ENCODE data around the gene PRKCSH.
"Not testable (repeated sequence)": the region's sequence is repeated elsewhere in the genome, so short reads cannot be mapped to it uniquely, and the experiment has no call there.

The PRKCSH gene

DNA sequence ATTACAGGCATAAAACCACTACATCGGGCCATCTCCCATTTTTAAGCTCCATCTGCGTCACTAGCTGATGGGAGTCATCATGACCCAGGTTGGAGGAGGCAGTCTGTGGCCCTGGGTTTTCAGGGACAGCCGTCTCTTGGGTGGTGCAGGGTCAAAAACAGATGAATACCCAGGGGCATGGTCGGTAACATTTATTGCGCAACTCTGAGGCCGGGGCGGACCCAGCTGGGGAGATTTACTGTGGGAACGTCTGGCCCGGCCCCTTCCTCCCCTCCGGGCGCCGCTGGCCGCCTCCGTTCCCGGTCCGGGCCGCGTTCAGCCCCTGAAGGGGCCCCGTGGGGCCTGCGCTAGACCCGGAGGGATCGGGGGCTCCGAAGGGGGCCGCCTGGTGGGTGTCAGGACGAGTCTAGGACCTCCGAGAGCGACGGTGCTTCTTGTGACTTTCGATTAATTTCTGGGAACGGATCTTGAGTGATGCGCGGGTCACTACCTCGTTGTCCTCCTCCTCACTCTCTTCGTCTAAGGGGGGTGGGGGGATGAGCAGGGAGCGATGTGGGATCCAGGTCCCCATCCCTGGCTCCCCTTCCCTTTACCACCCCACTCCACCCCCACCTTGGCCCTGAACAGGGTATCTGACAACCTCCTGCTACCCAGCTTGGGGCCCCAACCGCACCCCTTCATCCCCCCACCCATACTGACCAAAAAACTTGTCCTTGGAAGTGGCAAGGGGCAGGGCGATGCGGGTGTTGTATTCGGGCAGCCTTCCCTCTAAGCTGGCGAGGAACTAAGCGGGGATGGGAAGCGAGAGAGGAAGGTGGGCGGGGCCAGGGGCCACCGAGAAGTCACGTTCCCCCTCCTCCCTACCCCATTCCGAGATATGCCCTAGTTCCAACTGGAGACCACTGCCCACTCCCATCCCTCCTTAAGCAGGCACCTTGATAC, 14.7 kb upstream of the PRKCSH start:
- no peak for DNase-seq (ENCODE audit: low spot score)

DNA sequence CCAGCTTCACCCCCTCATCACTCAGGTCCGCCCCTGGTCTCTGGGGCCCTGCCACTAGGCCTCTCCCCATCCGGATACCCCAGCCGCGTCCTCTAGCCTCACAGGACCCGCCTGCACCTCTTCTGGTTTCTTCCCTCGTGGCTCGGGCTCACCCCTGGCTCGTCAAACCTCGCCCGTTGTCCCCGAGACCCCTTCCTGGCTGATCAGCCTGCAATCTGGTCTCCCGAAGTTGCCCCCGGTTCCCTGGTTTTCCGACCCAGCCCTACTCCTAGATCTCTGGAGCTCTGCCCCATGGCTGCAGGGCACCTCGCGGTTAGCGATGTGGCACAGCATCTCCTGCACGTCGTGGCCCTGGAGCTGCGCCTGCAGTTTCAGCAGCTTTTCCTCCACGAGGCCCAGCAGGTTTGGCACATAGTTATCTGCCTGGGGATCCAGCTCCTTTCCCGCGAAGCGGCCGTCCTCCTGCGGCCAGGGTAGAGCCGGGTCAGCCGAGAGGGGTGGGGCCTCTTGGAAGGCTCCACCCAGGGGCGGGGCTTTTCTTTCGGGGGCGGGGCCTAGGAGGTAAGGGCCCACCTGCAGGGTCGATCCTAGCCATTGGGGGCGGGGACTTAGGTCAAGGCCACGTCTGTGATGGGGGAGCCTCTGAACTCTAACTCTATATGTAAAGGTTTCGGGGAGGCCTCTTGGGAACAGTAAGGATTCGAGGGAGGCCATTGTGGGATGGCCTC, 13.9 kb upstream of the PRKCSH start:
- DNase-seq (ENCODE audit: low spot score), result peak; percentile 19

DNA sequence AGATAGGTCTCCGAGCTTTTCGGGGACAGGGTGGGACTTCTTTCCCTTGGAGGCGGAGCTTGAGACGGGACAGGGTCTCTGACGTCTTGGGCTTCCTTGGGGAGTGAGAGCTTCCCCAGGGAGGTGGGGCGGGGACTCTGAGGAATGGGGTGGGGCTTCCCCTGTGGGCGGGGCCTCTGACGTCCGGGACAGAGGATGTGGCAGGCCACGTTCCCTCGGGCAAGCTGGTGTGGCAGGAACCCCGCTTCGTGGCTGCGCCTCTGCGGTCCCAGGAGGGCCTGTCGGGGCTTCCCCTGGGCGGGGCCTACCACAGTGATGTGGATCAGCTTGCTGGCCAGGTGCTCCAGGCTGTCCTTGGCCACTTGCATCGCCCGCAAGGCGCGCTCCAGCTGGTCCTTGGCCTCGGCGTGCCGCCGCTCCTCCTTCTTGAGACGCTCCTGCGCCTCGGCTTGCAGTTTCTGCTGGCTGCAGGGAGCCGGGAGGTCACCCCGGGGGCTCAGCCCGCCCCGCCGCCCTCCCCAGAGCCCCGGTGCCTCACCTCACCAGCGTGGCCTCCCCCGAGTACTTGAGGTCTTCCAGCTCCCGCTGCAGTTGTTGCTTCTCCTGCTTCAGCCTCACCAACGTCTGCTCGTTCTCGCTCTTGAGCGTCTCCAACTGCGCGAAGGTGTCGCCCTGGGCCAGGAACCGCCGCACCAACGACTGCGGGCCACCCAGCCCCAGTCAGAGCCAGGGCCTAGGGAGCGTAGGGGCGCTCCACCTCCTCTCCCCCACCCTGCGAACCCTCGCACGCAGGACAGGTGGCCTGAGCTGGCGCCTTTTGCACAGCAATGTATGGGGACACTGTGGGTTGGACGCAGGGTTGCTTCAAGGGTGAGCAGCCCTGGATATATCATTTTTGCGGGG, 13.0 kb upstream of the PRKCSH start:
- no peak for DNase-seq (ENCODE audit: low spot score)

GRCh38 chr19:11423164-11423790, 12.2 kb upstream of the PRKCSH start:
- DNase-seq (ENCODE audit: low spot score), result no peak

GRCh38 chr19:11423791-11424181, 11.6 kb upstream of the PRKCSH start:
- DNase-seq (ENCODE audit: low spot score), result no peak

DNA sequence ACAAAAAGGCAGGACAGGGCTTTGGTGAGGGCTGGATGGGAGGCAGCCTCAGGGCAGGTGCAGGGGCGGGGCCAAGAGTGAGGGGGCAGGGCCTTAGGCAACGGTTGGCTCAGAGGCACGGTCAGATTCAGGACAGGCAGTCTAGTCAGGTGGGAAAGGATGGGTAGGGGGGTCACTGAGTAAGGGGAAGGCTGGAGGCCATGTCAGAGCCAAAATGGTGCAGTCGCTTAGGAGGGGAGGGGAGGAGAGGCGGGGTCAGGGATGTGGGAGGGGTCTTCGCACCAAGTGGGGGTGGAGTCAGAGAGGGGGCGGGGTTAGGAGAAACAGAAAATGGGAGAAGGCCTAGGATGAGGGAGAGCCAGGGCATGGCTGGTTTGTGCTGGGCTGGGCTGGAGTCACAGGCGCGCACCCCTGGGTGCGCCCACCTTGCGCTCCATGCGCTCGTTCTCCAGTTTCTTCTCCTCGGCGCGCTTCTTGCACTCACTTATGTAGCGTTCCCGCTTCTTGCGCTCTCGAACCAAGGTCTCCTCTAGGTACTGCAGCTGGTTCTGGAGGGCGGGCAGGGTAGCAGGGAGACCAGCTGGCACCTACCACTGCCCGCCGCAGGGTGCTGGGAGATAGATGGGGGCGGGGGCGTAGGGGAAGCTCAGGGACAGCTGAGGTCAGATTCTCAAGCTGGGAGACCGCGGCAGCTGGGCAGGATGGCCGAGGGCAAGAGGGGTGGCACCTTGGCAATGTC, 9.5 kb upstream of the PRKCSH start:
- DNase-seq (ENCODE audit: low spot score), result no peak

DNA sequence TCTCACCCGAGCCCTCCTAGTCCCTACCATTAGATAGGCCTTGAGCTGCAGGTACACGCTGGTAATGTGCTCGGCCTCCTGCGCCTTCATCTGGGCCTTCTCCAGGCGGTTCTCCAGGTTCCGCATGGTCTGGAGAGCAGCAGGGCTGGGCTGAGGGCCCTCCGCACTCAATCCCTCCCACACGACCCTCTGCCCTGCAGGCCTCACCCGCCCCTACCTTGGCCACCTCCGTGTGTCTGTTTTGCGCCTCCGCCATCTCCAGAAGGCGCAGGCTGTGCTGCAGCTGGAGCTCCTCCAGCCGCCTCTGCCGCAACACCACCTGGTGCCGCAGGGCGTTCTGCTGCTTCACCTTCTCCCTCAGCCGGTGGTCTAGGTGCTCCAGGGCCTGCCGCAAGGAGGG, 8.8 kb upstream of the PRKCSH start:
- no peak for DNase-seq (ENCODE audit: low spot score)

DNA sequence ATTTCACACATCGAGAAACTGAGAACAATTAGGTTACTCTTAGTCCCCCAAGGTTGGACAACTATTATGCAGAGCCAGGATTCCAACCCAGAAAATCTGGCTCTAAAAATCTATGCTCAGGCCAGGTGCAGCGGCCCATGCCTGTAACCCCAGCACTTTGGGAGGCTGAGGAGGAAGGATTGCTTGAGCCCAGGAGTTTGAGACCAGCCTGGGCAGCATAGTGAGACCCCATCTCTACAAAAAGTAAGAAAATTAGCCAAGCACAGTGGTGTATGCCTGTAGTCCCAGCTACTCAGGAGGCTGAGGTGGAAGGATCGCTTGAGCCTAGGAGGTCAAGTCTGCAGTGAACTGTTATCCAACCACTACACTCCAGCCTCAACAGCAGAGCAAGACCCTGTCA, 1.9 kb upstream of the PRKCSH start:
- DNase-seq (ENCODE audit: low spot score), result not testable (repeated sequence)

DNA sequence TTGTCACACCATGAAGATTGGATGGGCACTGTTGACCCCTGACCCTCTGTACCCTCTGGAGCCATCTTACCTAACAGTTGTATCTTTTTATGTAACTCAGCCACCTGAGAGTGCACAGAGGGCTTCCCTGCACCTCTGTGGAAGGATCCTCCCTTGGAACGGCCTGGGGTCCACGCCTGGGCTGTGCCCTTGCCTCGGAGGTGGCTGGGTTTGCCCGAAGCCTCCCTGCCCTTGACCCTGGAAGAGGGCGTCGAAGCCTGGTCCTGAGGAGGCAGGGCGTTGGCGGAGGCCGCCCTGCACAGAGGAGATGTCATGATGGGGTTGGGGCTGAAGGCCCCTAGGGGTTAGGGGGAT, 755 bp upstream of the PRKCSH start:
- DNase-seq (ENCODE audit: low spot score), result no peak

- DNase-seq (ENCODE audit: low spot score), result no peak
These were observed 438 bp downstream of the PRKCSH start for GRCh38 chr19:11435833-11436313.

DNA sequence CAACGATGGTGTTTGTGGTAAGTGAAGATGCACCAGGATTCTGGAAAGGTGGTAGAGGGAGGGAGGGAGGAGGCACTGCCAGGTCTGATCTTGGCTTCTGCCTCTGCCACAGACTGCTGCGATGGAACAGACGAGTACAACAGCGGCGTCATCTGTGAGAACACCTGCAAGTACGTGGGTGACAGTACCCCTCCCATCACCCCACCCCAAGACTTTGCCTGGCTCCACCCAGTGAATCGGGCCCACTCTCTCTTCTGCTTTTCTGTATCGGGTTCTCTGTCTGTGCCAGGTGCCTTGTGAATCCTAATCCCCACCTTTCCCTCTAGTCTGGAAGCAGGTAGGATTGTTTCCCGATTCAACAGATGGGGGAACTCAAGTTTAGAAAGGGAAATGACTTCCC, 2.5 kb downstream of the PRKCSH start:
- no peak for DNase-seq (ENCODE audit: low spot score)

DNA sequence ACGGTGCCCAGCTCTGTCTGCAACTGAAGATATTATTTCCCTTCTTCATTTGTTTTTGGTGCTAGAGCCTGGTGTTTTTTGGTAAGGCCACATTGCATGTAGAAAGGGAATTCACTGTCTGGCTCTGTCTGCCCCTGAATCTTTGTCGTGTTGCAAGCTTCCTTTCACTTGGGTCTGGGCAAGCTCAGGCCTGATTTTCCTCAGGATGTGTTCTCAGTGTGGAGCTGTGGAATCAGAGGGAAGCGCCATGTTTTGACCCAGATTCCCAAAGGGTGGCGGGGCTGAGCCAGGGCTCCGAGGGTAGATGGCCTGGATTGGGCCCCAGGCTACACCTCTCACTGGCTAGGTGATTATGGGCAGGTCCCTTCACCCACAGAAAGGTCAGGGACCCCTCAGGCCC, 8.6 kb downstream of the PRKCSH start:
- no peak for DNase-seq (ENCODE audit: low spot score)

DNA sequence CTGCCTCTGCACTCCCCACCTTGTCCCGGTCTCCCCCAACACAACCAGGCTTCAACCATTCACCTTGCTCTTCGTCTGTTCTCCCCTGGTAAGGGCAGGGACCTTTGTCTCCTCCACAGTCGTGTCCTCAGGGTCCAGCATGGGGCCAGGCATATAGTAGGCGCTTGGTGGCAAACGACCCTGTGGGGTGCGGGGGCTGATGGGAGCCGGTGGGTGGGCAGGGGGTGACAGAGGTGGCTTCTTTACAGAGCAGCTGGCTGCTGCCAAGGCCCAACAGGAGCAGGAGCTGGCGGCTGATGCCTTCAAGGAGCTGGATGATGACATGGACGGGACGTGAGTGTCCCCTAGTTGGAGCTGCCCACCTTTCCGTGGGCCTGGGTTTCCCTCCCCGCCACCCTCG, 9.7 kb downstream of the PRKCSH start:
- no peak for DNase-seq (ENCODE audit: low spot score)

DNA sequence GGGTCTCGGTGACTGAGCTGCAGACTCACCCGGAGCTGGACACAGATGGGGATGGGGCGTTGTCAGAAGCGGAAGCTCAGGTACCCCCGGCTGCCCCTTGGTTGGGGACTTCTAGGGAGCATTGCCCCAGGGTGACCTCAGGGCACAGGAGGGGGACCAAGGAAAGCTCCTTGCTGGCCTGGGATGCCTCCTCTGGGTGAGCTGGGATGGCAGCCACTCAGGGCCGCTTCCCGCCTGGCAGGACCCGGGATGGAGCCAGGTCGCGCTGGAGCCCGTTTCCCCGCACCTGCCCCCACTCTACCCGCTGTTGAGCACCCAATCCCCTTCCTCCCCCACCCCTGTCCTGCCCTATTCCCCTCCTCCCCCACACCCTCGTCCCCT, 10.8 kb downstream of the PRKCSH start:
- DNase-seq (ENCODE audit: low spot score), result no peak

- DNase-seq (ENCODE audit: low spot score), result peak; percentile 70
These were observed 11.3 kb downstream of the PRKCSH start for GRCh38 chr19:11446652-11447301.

GRCh38 chr19:11447347-11448262, 12.2 kb downstream of the PRKCSH start:
- no peak for DNase-seq (ENCODE audit: low spot score)

GRCh38 chr19:11448410-11448809, 13.0 kb downstream of the PRKCSH start:
- DNase-seq (ENCODE audit: low spot score), result no peak

DNA sequence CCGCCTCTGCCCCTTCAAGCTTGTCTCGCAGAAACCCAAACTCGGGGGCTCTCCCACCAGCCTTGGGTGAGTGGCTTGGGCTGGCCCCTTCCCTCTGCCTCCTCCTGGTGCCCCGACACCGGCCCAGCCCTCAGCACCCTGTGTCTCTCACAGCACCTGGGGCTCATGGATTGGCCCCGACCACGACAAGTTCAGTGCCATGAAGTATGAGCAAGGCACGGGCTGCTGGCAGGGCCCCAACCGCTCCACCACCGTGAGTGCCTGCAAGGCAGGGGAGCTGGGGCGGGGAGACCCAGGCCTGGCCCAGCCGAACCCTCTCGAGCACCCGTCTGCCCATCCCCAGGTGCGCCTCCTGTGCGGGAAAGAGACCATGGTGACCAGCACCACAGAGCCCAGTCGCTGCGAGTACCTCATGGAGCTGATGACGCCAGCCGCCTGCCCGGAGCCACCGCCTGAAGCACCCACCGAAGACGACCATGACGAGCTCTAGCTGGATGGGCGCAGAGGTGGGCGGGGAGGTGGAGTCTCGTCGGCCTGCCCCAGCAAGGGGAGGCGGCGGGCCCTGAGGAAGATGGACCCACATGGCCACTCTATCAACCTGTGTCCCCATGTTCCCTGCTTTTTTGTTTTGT, 13.6 kb downstream of the PRKCSH start:
- no peak for DNase-seq (ENCODE audit: low spot score)

Data from hematopoietic multipotent progenitor cell treated with erythropoietin and hydrocortisone succinate and interleukin-3 and kit ligand, for 17 days (in vitro differentiated cells).